ENCODE measurements around the gene MCCD1. TPM values are rescaled to one million over a fixed set of nuclear protein-coding genes. Genes with fewer than 3 reads are reported as not detected.
"Not testable (repeated sequence)": the region's sequence is repeated elsewhere in the genome, so short reads cannot be mapped to it uniquely, and the experiment has no call there.

MCCD1 gene
- total RNA-seq, 1 experiment from 2014 or later: not detected

DNA sequence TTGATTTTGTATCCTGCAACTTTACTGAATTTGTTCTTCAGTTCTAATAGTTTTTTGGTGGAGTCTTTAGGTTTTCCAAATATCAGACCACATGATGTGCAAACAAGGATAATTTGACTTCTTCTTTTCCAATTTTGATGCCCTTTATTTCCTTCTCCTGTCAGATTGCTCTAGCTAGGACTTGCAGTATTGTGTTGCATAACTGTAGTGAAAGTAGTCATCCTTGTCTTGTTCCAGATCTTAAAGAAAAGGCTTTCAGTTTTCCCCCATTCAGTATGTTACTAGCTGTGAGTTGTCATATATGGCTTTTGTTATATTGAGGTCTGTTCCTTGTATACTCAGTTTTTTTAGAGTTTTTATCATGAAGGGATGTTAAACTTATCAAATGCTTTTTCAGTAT is 26.2 kb upstream of the MCCD1 start:
- intact Hi-C loops (cut with micrococcal nuclease; ENCODE audit: unreplicated experiment): no loop called here
- Histone ChIP-seq H3K9me3 (no peaks in the 10 kb centered on the region), H3K4me1 (no peaks in the 10 kb centered on the region), H3K27me3 (replicated peaks; ENCODE audit: control insufficient read depth, insufficient read depth, low read length) (no peaks in the 10 kb centered on the region), H3K36me3 (ENCODE audit: control insufficient read depth, insufficient read depth, low read length) (no peaks in the 10 kb centered on the region), H3K4me3 (ENCODE audit: low read depth, low read length) (no peak overlapping the region)
- no peaks in the 10 kb centered on the region for H3K36me3 Mint-ChIP-seq (ENCODE audit: insufficient read depth, unreplicated experiment)
- no peaks in the 10 kb centered on the region for H3K27me3 Mint-ChIP-seq (ENCODE audit: insufficient read depth, unreplicated experiment)
- no peak for DNase-seq
- no peak for TF ChIP-seq CTCF (IDR thresholded peaks at IDR 0.05; ENCODE audit: insufficient read depth in 1 of 2, low read depth in 1 of 2, low read length in 1 of 2, severe bottlenecking in 1 of 2, unreplicated experiment in 1 of 2)
- peaks cover 11% of the 10 kb centered on the region for H3K4me1 Mint-ChIP-seq (ENCODE audit: low read depth, unreplicated experiment)
- POLR2A ChIA-PET: no interaction called here
- no peak overlapping the region for H3K27ac Mint-ChIP-seq (ENCODE audit: unreplicated experiment)
- BruUV-seq (replicated peaks): no TSS peak
- no peaks in the 10 kb centered on the region for H3K9me3 Mint-ChIP-seq (ENCODE audit: unreplicated experiment)
- H3K4me3 Mint-ChIP-seq (ENCODE audit: unreplicated experiment): no peak overlapping the region
- CTCF ChIA-PET: no interaction called here

GRCh38 chr6:31509036-31509435 is 19.7 kb upstream of the MCCD1 start:
- H3K4me3 ChIP-seq (ENCODE audit: low read depth, low read length); H3K4me1 Mint-ChIP-seq (ENCODE audit: low read depth, unreplicated experiment); H3K4me3 Mint-ChIP-seq (ENCODE audit: unreplicated experiment); POLR2A ChIA-PET; H3K4me1 ChIP-seq; BruUV-seq (replicated peaks); H3K27ac Mint-ChIP-seq (ENCODE audit: unreplicated experiment); H3K27me3 Mint-ChIP-seq (ENCODE audit: insufficient read depth, unreplicated experiment); DNase-seq; CTCF ChIA-PET; H3K36me3 ChIP-seq (ENCODE audit: control insufficient read depth, insufficient read depth, low read length); H3K36me3 Mint-ChIP-seq (ENCODE audit: insufficient read depth, unreplicated experiment); H3K27me3 ChIP-seq (replicated peaks; ENCODE audit: control insufficient read depth, insufficient read depth, low read length); H3K9me3 Mint-ChIP-seq (ENCODE audit: unreplicated experiment); H3K9me3 ChIP-seq; intact Hi-C loops (cut with micrococcal nuclease; ENCODE audit: unreplicated experiment): not testable (repeated sequence)

DNA sequence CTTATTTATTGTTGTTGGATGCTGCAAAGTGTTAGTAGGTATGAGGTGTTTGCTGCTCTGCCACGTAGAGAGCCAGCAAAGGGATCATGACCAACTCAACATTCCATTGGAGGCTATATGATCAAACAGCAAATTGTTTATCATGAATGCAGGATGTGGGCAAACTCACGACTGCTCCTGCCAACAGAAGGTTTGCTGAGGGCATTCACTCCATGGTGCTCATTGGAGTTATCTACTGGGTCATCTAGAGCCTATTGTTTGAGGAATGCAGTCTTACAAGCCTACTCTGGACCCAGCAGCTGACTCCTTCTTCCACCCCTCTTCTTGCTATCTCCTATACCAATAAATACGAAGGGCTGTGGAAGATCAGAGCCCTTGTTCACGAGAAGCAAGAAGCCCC is 18.8 kb upstream of the MCCD1 start:
- no peaks in the 10 kb centered on the region for H3K9me3 ChIP-seq
- Mint-ChIP-seq H3K4me1 (ENCODE audit: low read depth, unreplicated experiment) (no peaks in the 10 kb centered on the region), H3K4me3 (ENCODE audit: unreplicated experiment) (no peak overlapping the region), H3K27me3 (ENCODE audit: insufficient read depth, unreplicated experiment) (peaks cover 3% of the 10 kb centered on the region), H3K9me3 (ENCODE audit: unreplicated experiment) (no peaks in the 10 kb centered on the region), H3K27ac (ENCODE audit: unreplicated experiment) (no peak overlapping the region), H3K36me3 (ENCODE audit: insufficient read depth, unreplicated experiment) (no peaks in the 10 kb centered on the region)
- ChIA-PET POLR2A (no interaction called here), CTCF (no interaction called here)
- intact Hi-C loops (cut with micrococcal nuclease; ENCODE audit: unreplicated experiment): no loop called here
- BruUV-seq (replicated peaks): no TSS peak
- H3K27me3 ChIP-seq (replicated peaks; ENCODE audit: control insufficient read depth, insufficient read depth, low read length): no peaks in the 10 kb centered on the region
- peaks cover 1% of the 10 kb centered on the region; the same call in 1 of the 2 replicates for H3K36me3 ChIP-seq (ENCODE audit: control insufficient read depth, insufficient read depth, low read length)
- no peak overlapping the region for H3K4me3 ChIP-seq (ENCODE audit: low read depth, low read length)
- no peak for TF ChIP-seq CTCF (IDR thresholded peaks at IDR 0.05; ENCODE audit: insufficient read depth in 1 of 2, low read depth in 1 of 2, low read length in 1 of 2, severe bottlenecking in 1 of 2, unreplicated experiment in 1 of 2)
- no peaks in the 10 kb centered on the region for H3K4me1 ChIP-seq
- no peak for DNase-seq
